HEK293T (cell line): ENCODE measurements around the gene SEPTIN11.

Experiments
- ARNT ChIP-seq: fragments of 450-650 bp; IDR thresholded peaks from 2 replicates; pipeline ENCODE4 v1.6.1; 2017; ENCODE audit warnings: mild to moderate bottlenecking
- BHLHE40 ChIP-seq: fragments of 450-650 bp; IDR thresholded peaks from 2 replicates; pipeline ENCODE4 v1.6.1; 2016; ENCODE audit warnings: mild to moderate bottlenecking, moderate library complexity, borderline replicate concordance
- CTBP1 ChIP-seq: fragments of 450-650 bp; IDR thresholded peaks from 2 replicates; pipeline ENCODE4 v1.6.1; 2016; ENCODE audit warnings: borderline replicate concordance
- ELF4 ChIP-seq: fragments of 450-650 bp; IDR thresholded peaks from 2 replicates; pipeline ENCODE4 v1.6.1; 2017; ENCODE audit warnings: antibody characterized with exemption
- FOXK2 ChIP-seq: fragments of 450-650 bp; IDR thresholded peaks from 2 replicates; pipeline ENCODE4 v1.6.1; 2016; ENCODE audit warnings: mild to moderate bottlenecking
- FOXM1 ChIP-seq: fragments of 450-650 bp; IDR thresholded peaks from 2 replicates; pipeline ENCODE4 v1.6.1; 2017; ENCODE audit warnings: mild to moderate bottlenecking, borderline replicate concordance
- HDGF ChIP-seq: fragments of 450-650 bp; IDR thresholded peaks from 2 replicates; pipeline ENCODE4 v1.6.1; 2017; ENCODE audit warnings: antibody characterized with exemption, borderline replicate concordance
- PKNOX1 ChIP-seq: fragments of 450-650 bp; IDR thresholded peaks from 2 replicates; pipeline ENCODE4 v1.6.1; 2016
- SP1 ChIP-seq: fragments of 450-650 bp; IDR thresholded peaks from 2 replicates; pipeline ENCODE4 v1.6.1; 2017
- SUZ12 ChIP-seq: fragments of 450-650 bp; IDR thresholded peaks from 2 replicates; pipeline ENCODE4 v1.6.1; 2016; ENCODE audit warnings: mild to moderate bottlenecking
- TARDBP ChIP-seq: fragments of 450-650 bp; IDR thresholded peaks from 2 replicates; pipeline ENCODE4 v1.6.1; 2016
- ZNF384 ChIP-seq: fragments of 450-650 bp; IDR thresholded peaks from 2 replicates; pipeline ENCODE4 v1.6.1; 2016

DNA sequence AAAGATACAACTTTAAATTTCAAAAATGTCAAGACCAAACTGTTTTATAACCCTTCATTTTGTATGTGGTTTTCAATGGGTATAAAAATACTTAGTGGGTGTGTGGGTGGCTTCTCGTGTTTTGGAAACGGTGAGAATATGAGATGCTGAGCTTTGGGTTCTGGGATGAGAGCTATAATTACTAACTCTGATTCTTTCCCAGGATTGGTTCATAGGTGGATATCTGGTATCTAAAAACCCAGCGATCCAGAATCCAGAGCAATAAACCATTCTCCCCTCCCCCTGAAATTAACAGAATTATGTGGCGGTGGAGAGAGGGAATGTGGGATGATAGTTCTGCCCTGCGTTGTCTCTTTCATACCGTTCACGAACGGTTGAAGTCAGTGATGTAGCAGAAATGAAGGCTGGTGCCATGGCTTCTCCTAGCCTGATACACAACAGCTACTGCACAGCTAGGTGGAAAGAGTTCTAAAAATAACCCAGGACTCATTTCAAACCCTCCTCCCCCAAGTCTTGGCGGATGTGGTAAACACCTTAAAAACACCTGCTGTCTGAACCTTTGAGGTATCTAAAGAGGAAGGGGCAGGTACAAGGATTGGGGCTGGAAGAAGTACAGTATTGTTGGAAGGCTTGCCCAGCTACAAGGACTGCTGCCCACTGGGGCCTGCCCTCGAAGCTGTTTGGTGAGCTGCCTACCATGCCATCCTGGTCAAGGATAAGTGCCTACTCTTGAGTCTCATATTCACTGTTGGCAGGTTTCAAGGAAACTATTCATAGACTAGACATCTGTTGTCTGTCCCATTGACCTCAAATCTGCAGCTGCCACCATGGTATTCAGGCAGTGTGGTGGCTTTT, 44.5 kb downstream of the SEPTIN11 start:
- TF ChIP-seq FOXK2 (no peak), ARNT (no peak), SUZ12 (no peak), TARDBP (no peak), SP1 (no peak), FOXM1 (no peak), PKNOX1 (no peak), HDGF (no peak), CTBP1 (no peak), ZNF384 (no peak), ELF4 (no peak), BHLHE40 (no peak)
